ENCODE data around the gene ROBO4. TPM values are rescaled to one million over a fixed set of nuclear protein-coding genes. Genes with fewer than 3 reads are reported as not detected.

The ROBO4 gene
- total RNA-seq, 6 experiments from 2014 or later, result 3.6 to 18.8 (median 9.0) TPM

DNA sequence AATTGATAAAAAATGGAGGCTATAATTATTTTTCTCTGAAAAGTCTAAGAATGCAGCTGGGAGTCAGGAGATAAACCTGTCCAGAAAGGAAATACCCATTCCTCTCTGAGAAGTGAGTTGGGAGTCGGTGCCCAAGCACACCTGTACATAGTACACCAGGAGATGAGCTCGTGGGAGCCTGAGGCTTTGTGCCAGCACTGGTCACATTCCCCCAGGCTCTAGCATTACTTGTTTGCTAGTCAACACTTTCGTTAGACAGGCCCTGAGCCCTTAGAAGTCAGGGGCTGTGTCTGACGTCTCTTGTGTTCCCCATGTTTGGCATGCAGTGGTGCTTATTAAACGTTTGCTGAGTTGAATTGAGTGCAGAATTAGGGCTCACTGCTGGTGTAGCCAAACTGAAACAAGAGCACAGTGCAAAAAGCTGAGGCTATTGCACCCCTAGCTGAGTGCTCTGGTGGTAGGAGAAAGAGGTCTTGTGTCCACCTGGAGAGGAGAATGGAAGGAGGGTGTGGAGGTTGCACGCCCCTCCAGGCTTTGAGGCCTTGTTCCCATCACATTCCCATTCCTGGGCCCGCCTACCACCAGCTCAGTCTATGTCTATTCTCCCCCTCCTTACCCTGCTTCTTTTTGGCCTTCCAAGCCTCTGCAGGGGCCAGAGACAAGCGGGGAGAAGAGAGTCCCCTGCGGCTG, 6.8 kb downstream of the ROBO4 start:
- Histone ChIP-seq H3K27me3 (no peaks in the 10 kb centered on the region), H3K9me3 (no peaks in the 10 kb centered on the region), H3K4me1 (no peaks in the 10 kb centered on the region), H3K4me3 (no peak overlapping the region), H3K27ac (no peak overlapping the region), H3K36me3 (no peaks in the 10 kb centered on the region)
- DNase-seq, result no peak
- ATAC-seq, result no peak
- 62% methylated on average over 3 of the region's 9 CpGs for WGBS (ENCODE audit: insufficient coverage, low coverage, low lambda C conversion rate, missing lambda C conversion rate)
- TF ChIP-seq, protein P1, sequence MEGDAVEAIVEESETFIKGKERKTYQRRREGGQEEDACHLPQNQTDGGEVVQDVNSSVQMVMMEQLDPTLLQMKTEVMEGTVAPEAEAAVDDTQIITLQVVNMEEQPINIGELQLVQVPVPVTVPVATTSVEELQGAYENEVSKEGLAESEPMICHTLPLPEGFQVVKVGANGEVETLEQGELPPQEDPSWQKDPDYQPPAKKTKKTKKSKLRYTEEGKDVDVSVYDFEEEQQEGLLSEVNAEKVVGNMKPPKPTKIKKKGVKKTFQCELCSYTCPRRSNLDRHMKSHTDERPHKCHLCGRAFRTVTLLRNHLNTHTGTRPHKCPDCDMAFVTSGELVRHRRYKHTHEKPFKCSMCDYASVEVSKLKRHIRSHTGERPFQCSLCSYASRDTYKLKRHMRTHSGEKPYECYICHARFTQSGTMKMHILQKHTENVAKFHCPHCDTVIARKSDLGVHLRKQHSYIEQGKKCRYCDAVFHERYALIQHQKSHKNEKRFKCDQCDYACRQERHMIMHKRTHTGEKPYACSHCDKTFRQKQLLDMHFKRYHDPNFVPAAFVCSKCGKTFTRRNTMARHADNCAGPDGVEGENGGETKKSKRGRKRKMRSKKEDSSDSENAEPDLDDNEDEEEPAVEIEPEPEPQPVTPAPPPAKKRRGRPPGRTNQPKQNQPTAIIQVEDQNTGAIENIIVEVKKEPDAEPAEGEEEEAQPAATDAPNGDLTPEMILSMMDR (IDR thresholded peaks at IDR 0.05), result no peak
- no peak for TF ChIP-seq POLR2A (IDR thresholded peaks at IDR 0.05)
- intact Hi-C loops (cut with DNase I), result no loop called here

DNA sequence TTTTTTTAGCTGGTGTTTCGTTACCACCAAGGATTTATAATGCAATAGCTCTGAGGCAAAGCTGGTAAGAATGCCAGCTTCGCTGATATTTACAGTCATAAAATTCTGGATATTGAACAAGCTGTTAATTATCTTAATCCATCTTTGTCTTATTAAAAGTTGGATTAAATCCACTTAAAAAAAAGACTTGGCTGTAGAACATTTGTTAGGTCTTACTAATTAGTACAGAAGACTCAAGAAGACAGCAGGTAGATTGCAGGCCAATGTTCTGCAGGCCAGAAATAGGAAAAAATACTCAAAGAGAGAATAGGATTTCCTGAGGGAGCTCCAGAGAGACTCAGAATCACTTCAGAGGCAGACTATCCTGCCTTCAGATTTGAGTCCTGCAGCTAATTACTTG, 7.5 kb downstream of the ROBO4 start:
- intact Hi-C loops (cut with DNase I), result no loop called here
- TF ChIP-seq, protein P1 (IDR thresholded peaks at IDR 0.05), result no peak
- TF ChIP-seq POLR2A (IDR thresholded peaks at IDR 0.05), result no peak
- ATAC-seq (no peak), DNase-seq (no peak)
- no peak overlapping the region for H3K4me3 ChIP-seq
- no peaks in the 10 kb centered on the region for H3K4me1 ChIP-seq
- no peaks in the 10 kb centered on the region for H3K9me3 ChIP-seq
- H3K27me3 ChIP-seq, result no peaks in the 10 kb centered on the region
- no peaks in the 10 kb centered on the region for H3K36me3 ChIP-seq
- WGBS (ENCODE audit: insufficient coverage, low coverage, low lambda C conversion rate, missing lambda C conversion rate), result 78% methylated on average over 2 of the region's 2 CpGs
- no peak overlapping the region for H3K27ac ChIP-seq

DNA sequence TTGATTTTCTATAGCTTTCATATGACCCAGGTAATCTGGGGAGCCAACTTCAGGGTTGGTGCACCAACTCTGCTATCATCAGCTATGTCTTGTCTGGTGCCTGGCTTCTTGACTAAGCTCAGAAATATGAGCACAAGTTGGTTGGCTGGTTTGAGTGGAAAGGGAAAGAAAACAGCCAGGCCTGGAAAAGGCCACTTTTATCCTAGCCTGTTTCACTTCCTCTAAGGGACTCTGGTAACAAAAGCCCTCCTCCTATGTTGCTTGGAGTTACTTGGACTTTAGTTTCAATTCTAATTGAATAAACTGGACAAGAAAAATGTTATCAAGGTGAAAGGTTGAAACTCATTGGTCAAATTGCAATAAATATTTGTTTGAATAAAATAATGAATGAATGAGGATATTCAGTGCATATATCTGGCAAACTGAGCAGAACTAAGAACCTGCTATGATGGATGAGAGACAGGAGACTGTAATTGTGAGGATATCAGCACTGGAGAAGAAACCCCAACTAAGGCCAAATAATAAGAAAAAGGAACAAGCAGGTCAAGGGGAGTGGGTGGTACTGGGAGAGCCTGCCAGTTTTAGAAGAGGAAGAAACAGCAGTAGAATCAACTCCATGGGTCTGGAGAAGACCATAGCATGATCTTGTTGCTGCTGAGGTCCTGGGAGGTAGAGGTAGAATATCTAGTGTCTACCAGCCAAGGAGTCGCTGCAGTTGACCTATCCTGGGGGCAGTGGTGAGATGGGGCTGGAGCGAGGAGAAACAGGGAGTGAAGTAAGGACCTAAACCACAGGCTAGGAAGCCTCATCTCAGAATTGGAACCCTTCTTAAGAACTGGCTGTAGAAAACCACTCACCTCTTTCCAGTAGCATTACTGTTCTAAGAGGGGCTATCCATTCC, 8.2 kb downstream of the ROBO4 start:
- Histone ChIP-seq H3K4me1 (no peaks in the 10 kb centered on the region), H3K9me3 (no peaks in the 10 kb centered on the region), H3K36me3 (no peaks in the 10 kb centered on the region), H3K27me3 (no peaks in the 10 kb centered on the region), H3K4me3 (no peak overlapping the region), H3K27ac (no peak overlapping the region)
- TF ChIP-seq POLR2A (IDR thresholded peaks at IDR 0.05), result no peak
- TF ChIP-seq, protein P1 (IDR thresholded peaks at IDR 0.05), result no peak
- intact Hi-C loops (cut with DNase I), result no loop called here
- ATAC-seq (no peak), DNase-seq (no peak)
- WGBS (ENCODE audit: insufficient coverage, low coverage, low lambda C conversion rate, missing lambda C conversion rate), result 92% methylated on average over 2 of the region's 2 CpGs

DNA sequence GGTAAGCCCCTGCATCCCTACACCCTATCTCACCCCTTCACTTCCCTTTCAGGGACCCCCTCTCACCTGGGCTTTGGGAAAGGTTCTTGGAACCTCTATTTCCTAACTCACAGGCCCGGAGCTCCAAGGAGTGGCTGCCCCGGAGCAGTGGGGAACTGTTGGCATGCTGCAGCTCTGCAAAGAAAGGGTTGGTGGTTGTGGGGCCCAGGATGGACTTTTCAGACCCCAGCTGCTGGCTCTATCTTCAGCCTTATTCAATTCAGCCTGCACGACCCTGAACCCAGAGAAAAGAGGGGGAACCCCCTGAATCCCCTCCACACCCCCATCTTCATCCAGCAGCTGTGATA, 10.0 kb downstream of the ROBO4 start:
- H3K27me3 ChIP-seq, result no peaks in the 10 kb centered on the region

More for the DNA sequence above, 10.0 kb downstream of the ROBO4 start:
- Histone ChIP-seq H3K27ac (no peak overlapping the region), H3K4me3 (no peak overlapping the region), H3K4me1 (peaks cover 0 to 5% (median 3%) of the 10 kb centered on the region in 4 donors), H3K36me3 (no peaks in the 10 kb centered on the region), H3K9me3 (no peaks in the 10 kb centered on the region)
- intact Hi-C loops (cut with DNase I), result no loop called here
- DNase-seq (no peak), ATAC-seq (no peak)
- WGBS (ENCODE audit: insufficient coverage, low coverage, low lambda C conversion rate, missing lambda C conversion rate), result 64% methylated on average over 2 of the region's 3 CpGs
- TF ChIP-seq, protein P1 (IDR thresholded peaks at IDR 0.05), result no peak
- TF ChIP-seq POLR2A (IDR thresholded peaks at IDR 0.05), result no peak

Measured in right lobe of liver (tissue), 6 donors.